ENCODE results near the gene PRPS1L1. TPM values are rescaled to one million over a fixed set of nuclear protein-coding genes. Genes with fewer than 3 reads are reported as not detected.

The PRPS1L1 gene
- total RNA-seq, 1 experiment from 2014 or later = not detected

DNA sequence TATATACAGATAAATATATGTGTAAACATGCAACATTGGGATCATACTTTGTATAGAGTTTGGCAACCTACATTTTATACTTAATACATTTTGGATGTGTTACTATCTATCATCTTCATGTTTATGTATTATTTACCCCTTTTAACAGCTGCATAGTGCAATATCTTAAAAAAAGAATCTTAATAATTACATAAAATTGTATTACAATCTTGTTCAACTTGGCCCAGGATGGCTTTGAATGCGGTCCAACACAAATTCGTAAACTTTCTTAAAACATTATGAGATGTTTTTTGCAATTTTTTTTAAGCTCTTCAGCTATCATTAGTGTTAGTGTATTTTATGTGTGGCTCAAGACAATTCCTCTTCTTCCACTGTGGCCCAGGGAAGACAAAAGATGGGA, 26.3 kb upstream of the PRPS1L1 start:
- Histone ChIP-seq H3K27ac (ENCODE audit: low read length) (no peak overlapping the region), H3F3A (ENCODE audit: low read length, unreplicated experiment) (no peaks in the 10 kb centered on the region), H3K9me3 (ENCODE audit: low read length) (no peaks in the 10 kb centered on the region), H3K27me3 (ENCODE audit: low read length) (no peaks in the 10 kb centered on the region), H3K36me3 (ENCODE audit: low read depth, low read length) (no peaks in the 10 kb centered on the region), H2AFZ (ENCODE audit: low read length) (no peak overlapping the region), H4K20me1 (ENCODE audit: low read length) (no peaks in the 10 kb centered on the region), H3K79me2 (ENCODE audit: low read length) (no peaks in the 10 kb centered on the region), H3K4me1 (ENCODE audit: insufficient read depth, low read length) (no peaks in the 10 kb centered on the region), H3K9me2 (replicated peaks; ENCODE audit: low read length) (no peaks in the 10 kb centered on the region), H3K9ac (ENCODE audit: low read length) (no peak overlapping the region), H3K4me2 (ENCODE audit: low read length) (no peak overlapping the region), H3K4me3 (ENCODE audit: low read length) (no peak overlapping the region)
- ChIA-PET POLR2A (ENCODE audit: unreplicated experiment) (no interaction called here), CTCF (no interaction called here)
- no peak for ATAC-seq
- intact Hi-C loops (cut with micrococcal nuclease) = no loop called here
- BruUV-seq (replicated peaks) = no TSS peak
- TF ChIP-seq CTCF (conservative IDR thresholded peaks at IDR 0.05; ENCODE audit: low read depth, low read length) (no peak), EZH2 (IDR thresholded peaks at IDR 0.05; ENCODE audit: low read length, unreplicated experiment) (no peak), EZH2phosphoT487 (IDR thresholded peaks at IDR 0.05; ENCODE audit: borderline replicate concordance, low read length) (no peak)
- DNase-seq = no peak

- Histone ChIP-seq H3K27ac (ENCODE audit: low read length) (no peak overlapping the region), H3K36me3 (ENCODE audit: low read depth, low read length) (no peaks in the 10 kb centered on the region), H3K9ac (ENCODE audit: low read length) (no peak overlapping the region), H3F3A (ENCODE audit: low read length, unreplicated experiment) (no peaks in the 10 kb centered on the region), H3K4me2 (ENCODE audit: low read length) (no peak overlapping the region), H3K4me1 (ENCODE audit: insufficient read depth, low read length) (no peaks in the 10 kb centered on the region), H3K9me2 (replicated peaks; ENCODE audit: low read length) (no peaks in the 10 kb centered on the region), H3K4me3 (ENCODE audit: low read length) (no peak overlapping the region), H3K79me2 (ENCODE audit: low read length) (no peaks in the 10 kb centered on the region), H2AFZ (ENCODE audit: low read length) (no peak overlapping the region), H4K20me1 (ENCODE audit: low read length) (no peaks in the 10 kb centered on the region), H3K27me3 (ENCODE audit: low read length) (no peaks in the 10 kb centered on the region), H3K9me3 (ENCODE audit: low read length) (no peaks in the 10 kb centered on the region)
- DNase-seq (peak; percentile 3), ATAC-seq (no peak)
- no TSS peak for BruUV-seq (replicated peaks)
- TF ChIP-seq EZH2 (IDR thresholded peaks at IDR 0.05; ENCODE audit: low read length, unreplicated experiment) (no peak), CTCF (conservative IDR thresholded peaks at IDR 0.05; ENCODE audit: low read depth, low read length) (no peak), EZH2phosphoT487 (IDR thresholded peaks at IDR 0.05; ENCODE audit: borderline replicate concordance, low read length) (no peak)
- POLR2A ChIA-PET (ENCODE audit: unreplicated experiment) = no interaction called here
- CTCF ChIA-PET = no interaction called here
- intact Hi-C loops (cut with micrococcal nuclease) = no loop called here
These were observed 25.7 kb upstream of the PRPS1L1 start for GRCh38 chr7:18053177-18053928.

DNA sequence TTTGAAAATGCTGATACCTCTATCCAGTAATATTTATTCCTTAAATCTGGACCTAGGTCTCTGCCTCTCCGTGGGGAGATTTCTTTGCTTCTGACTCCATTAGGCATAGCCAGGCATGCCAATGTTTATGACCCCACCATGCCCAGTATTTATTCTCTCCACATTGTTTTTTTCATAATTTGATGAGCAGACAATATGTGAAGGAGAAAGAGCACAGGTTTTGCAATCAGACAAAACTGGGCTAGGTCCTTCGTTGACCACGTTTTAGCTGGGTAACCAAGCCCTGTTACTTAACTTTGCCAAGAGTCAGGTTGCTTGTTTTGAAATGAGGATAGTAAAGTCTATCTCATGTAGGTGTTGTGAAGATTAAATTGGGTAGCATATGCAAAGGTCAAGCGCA, 21.6 kb upstream of the PRPS1L1 start:
- ChIA-PET POLR2A (ENCODE audit: unreplicated experiment) (interaction anchor here (0.6 kb wide), 1 partner anchor 498 kb away, joined by 3 read pairs; no protein-coding TSS in a partner anchor), CTCF (no interaction called here)
- Histone ChIP-seq H4K20me1 (ENCODE audit: low read length) (no peaks in the 10 kb centered on the region), H3K4me2 (ENCODE audit: low read length) (no peak overlapping the region), H3K27me3 (ENCODE audit: low read length) (no peaks in the 10 kb centered on the region), H3K27ac (ENCODE audit: low read length) (no peak overlapping the region), H3K9me2 (replicated peaks; ENCODE audit: low read length) (no peaks in the 10 kb centered on the region), H3K4me3 (ENCODE audit: low read length) (no peak overlapping the region), H3F3A (ENCODE audit: low read length, unreplicated experiment) (no peaks in the 10 kb centered on the region), H3K79me2 (ENCODE audit: low read length) (no peaks in the 10 kb centered on the region), H2AFZ (ENCODE audit: low read length) (no peak overlapping the region), H3K36me3 (ENCODE audit: low read depth, low read length) (no peaks in the 10 kb centered on the region), H3K9ac (ENCODE audit: low read length) (no peak overlapping the region), H3K9me3 (ENCODE audit: low read length) (no peaks in the 10 kb centered on the region), H3K4me1 (ENCODE audit: insufficient read depth, low read length) (no peaks in the 10 kb centered on the region)
- no peak for ATAC-seq
- TF ChIP-seq EZH2phosphoT487 (IDR thresholded peaks at IDR 0.05; ENCODE audit: borderline replicate concordance, low read length) (no peak), CTCF (conservative IDR thresholded peaks at IDR 0.05; ENCODE audit: low read depth, low read length) (no peak), EZH2 (IDR thresholded peaks at IDR 0.05; ENCODE audit: low read length, unreplicated experiment) (no peak)
- DNase-seq = no peak
- BruUV-seq (replicated peaks) = no TSS peak
- intact Hi-C loops (cut with micrococcal nuclease) = loop anchor here (10.0 kb wide), 1 partner anchor 364 kb away; no protein-coding TSS in a partner anchor

Data from PC-3 (cell line).